IMR-90 (cell line): ENCODE data around the gene LUC7L. TPM values are rescaled to one million over a fixed set of nuclear protein-coding genes. Genes with fewer than 3 reads are reported as not detected.

ENCODE experiments used
- ATAC-seq: fragments of 200-7000 bp; cut with Tn5 transposase; 2 replicates; pipeline ENCODE4 v1.9.1; 2020; ENCODE audit warnings: low read depth, mild to moderate bottlenecking, moderate library complexity
- BruUV-seq: library from RNA; stranded (reverse); fragments of 400-500 nt; replicated peaks from 2 replicates; lab custom pipeline; 2021; lab: Mats Ljungman, UMichigan
- CTCF ChIA-PET: fragments of 300-600 bp; formaldehyde crosslinking; extraction: SDS; loops from one replicate; lab custom pipeline; 2021; ENCODE audit warnings: antibody characterized with exemption; lab: Yijun Ruan, JAX
- POLR2A ChIA-PET: fragments of 300-600 bp; sonication (Branson Sonifier 250); formaldehyde crosslinking; loops from one replicate; lab custom pipeline; 2022; ENCODE audit warnings: antibody characterized with exemption; ENCODE audit not compliant: unreplicated experiment; lab: Charles Lee
- DNase-seq: peaks from one replicate; pipeline ENCODE4 v3.0.0; 2013
- H2AFZ ChIP-seq: replicated peaks from 2 replicates; pipeline ENCODE3; 2013; ENCODE audit warnings: low read length, mild to moderate bottlenecking; ENCODE audit not compliant: poor library complexity
- H2AK5ac ChIP-seq: 2 replicates; pipeline ENCODE4 v1.6.1; 2013; ENCODE audit warnings: low read depth, low read length, inconsistent platforms
- H2AK9ac ChIP-seq: replicated peaks from 2 replicates; pipeline ENCODE3; 2013; ENCODE audit warnings: mild to moderate bottlenecking, low read depth, low read length, moderate library complexity; ENCODE audit not compliant: poor library complexity
- H2BK120ac ChIP-seq: 2 replicates; pipeline ENCODE4 v1.6.1; 2013; ENCODE audit warnings: low read depth, low read length, inconsistent platforms
- H2BK15ac ChIP-seq: 3 replicates; pipeline ENCODE4 v1.6.1; 2013; ENCODE audit warnings: low read depth, low read length, inconsistent platforms
- H2BK20ac ChIP-seq: 2 replicates; pipeline ENCODE4 v1.6.1; 2013; ENCODE audit warnings: low read depth, mild to moderate bottlenecking, inconsistent platforms, low read length, moderate library complexity
- H2BK5ac ChIP-seq: 2 replicates; pipeline ENCODE4 v1.6.1; 2013; ENCODE audit warnings: mild to moderate bottlenecking, low read depth, low read length, inconsistent platforms; ENCODE audit not compliant: poor library complexity, severe bottlenecking
- H3K14ac ChIP-seq: replicated peaks from 2 replicates; pipeline ENCODE4 v1.6.1; 2013; ENCODE audit warnings: low read depth, low read length, inconsistent platforms
- H3K18ac ChIP-seq: 2 replicates; pipeline ENCODE4 v1.6.1; 2013; ENCODE audit warnings: low read depth, low read length, control low read depth
- H3K23ac ChIP-seq: 2 replicates; pipeline ENCODE4 v1.6.1; 2013; ENCODE audit warnings: low read depth, low read length, inconsistent platforms
- H3K27ac ChIP-seq: 2 replicates; pipeline ENCODE4 v1.5.1; 2013; ENCODE audit warnings: mild to moderate bottlenecking, control low read depth, low read length; ENCODE audit not compliant: insufficient read depth
- H3K27me3 ChIP-seq: 2 replicates; pipeline ENCODE4 v1.6.1; 2013; ENCODE audit warnings: low read length; ENCODE audit not compliant: control insufficient read depth, insufficient read depth
- H3K36me3 ChIP-seq: 2 replicates; pipeline ENCODE4 v1.6.1; 2013; ENCODE audit warnings: low read length, mixed read lengths; ENCODE audit not compliant: control insufficient read depth, insufficient read depth
- H3K4ac ChIP-seq: 2 replicates; pipeline ENCODE4 v1.6.1; 2013; ENCODE audit warnings: low read depth, low read length, inconsistent platforms
- H3K4me1 ChIP-seq: 2 replicates; pipeline ENCODE4 v1.6.1; 2013; ENCODE audit warnings: low read length, mixed read lengths; ENCODE audit not compliant: control insufficient read depth, insufficient read depth
- H3K4me2 ChIP-seq: 2 replicates; pipeline ENCODE4 v1.6.1; 2013; ENCODE audit warnings: low read depth, mild to moderate bottlenecking, control low read depth, low read length, moderate library complexity
- H3K4me3 ChIP-seq: 2 replicates; pipeline ENCODE4 v1.5.1; 2013; ENCODE audit warnings: low read depth, mild to moderate bottlenecking, control low read depth, low read length, moderate library complexity; ENCODE audit not compliant: insufficient read depth
- H3K56ac ChIP-seq: 2 replicates; pipeline ENCODE4 v1.6.1; 2013; ENCODE audit warnings: low read length, inconsistent platforms; ENCODE audit not compliant: insufficient read depth; ENCODE audit errors: extremely low read depth
- H3K79me1 ChIP-seq, 2 experiments: 2 replicates each; pipeline ENCODE4 v1.6.1; 2013; ENCODE audit warnings: low read length in 2 of 2, inconsistent platforms in 1 of 2, low read depth in 1 of 2
- H3K9ac ChIP-seq: 2 replicates; pipeline ENCODE4 v1.6.1; 2013; ENCODE audit warnings: low read depth, low read length, control low read depth
- H3K9me1 ChIP-seq: 2 replicates; pipeline ENCODE4 v1.6.1; 2013; ENCODE audit warnings: low read length, inconsistent platforms; ENCODE audit not compliant: insufficient read depth
- H3K9me3 ChIP-seq: 2 replicates; pipeline ENCODE4 v1.6.1; 2013; ENCODE audit warnings: low read length; ENCODE audit not compliant: control insufficient read depth, insufficient read depth
- H4K20me1 ChIP-seq: 2 replicates; pipeline ENCODE4 v1.6.1; 2013; ENCODE audit warnings: low read length, inconsistent platforms; ENCODE audit not compliant: insufficient read depth
- H4K5ac ChIP-seq: 2 replicates; pipeline ENCODE4 v1.6.1; 2013; ENCODE audit warnings: mild to moderate bottlenecking, low read depth, low read length, control low read depth
- H4K8ac ChIP-seq, 2 experiments: 2 replicates each; pipeline ENCODE4 v1.6.1; 2013; ENCODE audit warnings: low read depth in 2 of 2, low read length in 2 of 2, control low read depth in 1 of 2, inconsistent platforms in 1 of 2
- H4K91ac ChIP-seq: 2 replicates; pipeline ENCODE4 v1.6.1; 2013; ENCODE audit warnings: low read depth, low read length, inconsistent platforms; ENCODE audit not compliant: insufficient read depth
- BHLHE40 ChIP-seq: fragments of 150-350 bp; IDR thresholded peaks from 2 replicates; pipeline ENCODE4 v1.6.1; 2016; ENCODE audit warnings: mild to moderate bottlenecking, low read depth, low read length
- CEBPB ChIP-seq: IDR thresholded peaks from 2 replicates; pipeline ENCODE4 v1.6.1; 2012; ENCODE audit warnings: low read depth, low read length, improper control_type of control experiment
- CHD1 ChIP-seq: IDR thresholded peaks from 2 replicates; pipeline ENCODE4 v1.6.1; 2012; ENCODE audit warnings: low read depth, low read length, improper control_type of control experiment
- NFE2L2 ChIP-seq: fragments of 150-350 bp; IDR thresholded peaks from 2 replicates; pipeline ENCODE4 v1.6.1; 2016; ENCODE audit warnings: low read depth, mild to moderate bottlenecking, low read length
- RFX5 ChIP-seq: IDR thresholded peaks from 2 replicates; pipeline ENCODE4 v1.8.0; 2012; ENCODE audit warnings: low read depth, mild to moderate bottlenecking, low read length, moderate library complexity
- SMC3 ChIP-seq: fragments of 150-350 bp; IDR thresholded peaks from 2 replicates; pipeline ENCODE4 v1.6.1; 2016; ENCODE audit warnings: low read depth, mild to moderate bottlenecking, antibody characterized with exemption, low read length, moderate library complexity
- WGBS, 2 experiments: methylation state at CpG; one replicate each; pipeline versions ENCODE4 v1.1.5 to v1.1.7; 2013; ENCODE audit warnings: missing lambda C conversion rate in 2 of 2; ENCODE audit not compliant: insufficient read length in 1 of 2; ENCODE audit errors: extremely low coverage in 2 of 2; 5-methylcytosine and 5-hydroxymethylcytosine counted together
- dilution Hi-C: fragments of 300-500 bp; cut with HindIII; formaldehyde crosslinking; loops from one replicate; pipeline ENCODE4 v1.14.3; 2018; ENCODE audit warnings: low sequenced_read_pairs; ENCODE audit not compliant: unreplicated experiment
- in situ Hi-C: fragments of 300-500 bp; cut with MboI; formaldehyde crosslinking; loops from 3 replicates; pipeline ENCODE4 v1.14.3; 2019; ENCODE audit warnings: low sequenced_read_pairs, inconsistent platforms, mixed read lengths
- intact Hi-C: fragments of 100-400 bp; cut with micrococcal nuclease; formaldehyde crosslinking; loops from 2 replicates; pipeline ENCODE4 v1.10.0; 2022
- polyA plus RNA-seq, 3 experiments: library from polyadenylated mRNA; depleted of rRNA; stranded (reverse); fragments of >200 nt; gene quantifications; 2 replicates each; pipeline ENCODE4 v1.2.3, GENCODE V29; 2012; ENCODE audit warnings: low replicate concordance in 1 of 3
- total RNA-seq: library from RNA; depleted of rRNA; stranded (reverse); fragments of >200 nt; gene quantifications from 2 replicates; pipeline ENCODE4 v1.2.3, GENCODE V29; 2012
- TF ChIP-seq, protein P1 (sequence below): fragments of 150-350 bp; IDR thresholded peaks from 2 replicates; pipeline ENCODE4 v1.6.1; 2017; ENCODE audit warnings: mild to moderate bottlenecking, antibody characterized with exemption, low read length, low read depth
- TF ChIP-seq, protein P2 (sequence below): fragments of 150-350 bp; IDR thresholded peaks from 2 replicates; pipeline ENCODE4 v1.6.1; 2016; ENCODE audit warnings: low read depth, mild to moderate bottlenecking, low read length, moderate library complexity, borderline replicate concordance

LUC7L gene
- total and polyA plus RNA-seq, 2 of the 4 experiments (the other 2 are of a cell fraction): 21.5 to 55.6 TPM

GRCh38 chr16:200388-200787 is 28.9 kb downstream of the LUC7L start:
- Histone ChIP-seq H3K4me3 (no peak overlapping the region), H2AK9ac (no peak overlapping the region), H4K8ac (no peak overlapping the region), H3K4me2 (no peak overlapping the region), H2BK20ac (no peak overlapping the region), H2AFZ (no peak overlapping the region), H4K5ac (no peak overlapping the region), H3K27me3 (no peaks in the 10 kb centered on the region), H4K91ac (no peak overlapping the region), H4K20me1 (peaks cover 9% of the 10 kb centered on the region), H3K36me3 (peaks cover 49% of the 10 kb centered on the region), H3K9me3 (no peaks in the 10 kb centered on the region), H3K79me1 (peaks cover 25 to 43% of the 10 kb centered on the region in 2 experiments), H2BK120ac (no peak overlapping the region), H2AK5ac (no peak overlapping the region), H3K4me1 (no peaks in the 10 kb centered on the region), H2BK15ac (no peak overlapping the region), H3K23ac (no peak overlapping the region), H3K18ac (no peak overlapping the region), H2BK5ac (no peak overlapping the region), H3K27ac (no peak overlapping the region), H3K9me1 (no peaks in the 10 kb centered on the region; the same call in 1 of the 2 replicates), H3K56ac (no peak overlapping the region), H3K14ac (no peak overlapping the region), H3K4ac (no peak overlapping the region), H3K9ac (no peak overlapping the region)
- DNase-seq: peak; percentile 78
- BruUV-seq: no TSS peak
- CTCF ChIA-PET: interaction anchor here (0.7 kb wide), 2 partner anchors 9 to 51 kb away, joined by 4 to 5 read pairs; no protein-coding TSS in a partner anchor
- POLR2A ChIA-PET: no interaction called here
- TF ChIP-seq CHD1 (no peak), CEBPB (peak; percentile 86), NFE2L2 (no peak), RFX5 (no peak), BHLHE40 (peak; percentile 49), SMC3 (no peak)
- TF ChIP-seq, protein P1, sequence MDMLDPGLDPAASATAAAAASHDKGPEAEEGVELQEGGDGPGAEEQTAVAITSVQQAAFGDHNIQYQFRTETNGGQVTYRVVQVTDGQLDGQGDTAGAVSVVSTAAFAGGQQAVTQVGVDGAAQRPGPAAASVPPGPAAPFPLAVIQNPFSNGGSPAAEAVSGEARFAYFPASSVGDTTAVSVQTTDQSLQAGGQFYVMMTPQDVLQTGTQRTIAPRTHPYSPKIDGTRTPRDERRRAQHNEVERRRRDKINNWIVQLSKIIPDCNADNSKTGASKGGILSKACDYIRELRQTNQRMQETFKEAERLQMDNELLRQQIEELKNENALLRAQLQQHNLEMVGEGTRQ: no peak
- TF ChIP-seq, protein P2, sequence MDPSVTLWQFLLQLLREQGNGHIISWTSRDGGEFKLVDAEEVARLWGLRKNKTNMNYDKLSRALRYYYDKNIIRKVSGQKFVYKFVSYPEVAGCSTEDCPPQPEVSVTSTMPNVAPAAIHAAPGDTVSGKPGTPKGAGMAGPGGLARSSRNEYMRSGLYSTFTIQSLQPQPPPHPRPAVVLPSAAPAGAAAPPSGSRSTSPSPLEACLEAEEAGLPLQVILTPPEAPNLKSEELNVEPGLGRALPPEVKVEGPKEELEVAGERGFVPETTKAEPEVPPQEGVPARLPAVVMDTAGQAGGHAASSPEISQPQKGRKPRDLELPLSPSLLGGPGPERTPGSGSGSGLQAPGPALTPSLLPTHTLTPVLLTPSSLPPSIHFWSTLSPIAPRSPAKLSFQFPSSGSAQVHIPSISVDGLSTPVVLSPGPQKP: no peak
- 100% methylated on average over 1 of the region's 5 CpGs; no CpG with 5 or more reads in 1 of the 2 experiments for WGBS, 2 experiments
- peak; percentile 82 for ATAC-seq
- intact Hi-C loops: no loop called here
- in situ Hi-C loops: no loop called here
- dilution Hi-C loops: no loop called here
